Uterus (tissue), 2 donors: ENCODE results near the gene UACA.

ENCODE experiments used
- POLR2A ChIP-seq, 2 donors: fragments of 450-650 bp; IDR thresholded peaks; one replicate each; pipeline ENCODE4 v1.6.1; 2016; ENCODE audit warnings: antibody characterized with exemption in 2 of 2, mild to moderate bottlenecking in 1 of 2, moderate library complexity in 1 of 2
- TF ChIP-seq, protein P1 (sequence below), 4 experiments: fragments of 200-600 bp in 2 of 4; fragments of 450-650 bp in 2 of 4; sonication (generic) in 2 of 4; IDR thresholded peaks; one replicate each; pipeline ENCODE4 v1.5.1; 2016 to 2019; ENCODE audit warnings: antibody characterized with exemption in 4 of 4, mild to moderate bottlenecking in 2 of 4, moderate library complexity in 1 of 4

DNA sequence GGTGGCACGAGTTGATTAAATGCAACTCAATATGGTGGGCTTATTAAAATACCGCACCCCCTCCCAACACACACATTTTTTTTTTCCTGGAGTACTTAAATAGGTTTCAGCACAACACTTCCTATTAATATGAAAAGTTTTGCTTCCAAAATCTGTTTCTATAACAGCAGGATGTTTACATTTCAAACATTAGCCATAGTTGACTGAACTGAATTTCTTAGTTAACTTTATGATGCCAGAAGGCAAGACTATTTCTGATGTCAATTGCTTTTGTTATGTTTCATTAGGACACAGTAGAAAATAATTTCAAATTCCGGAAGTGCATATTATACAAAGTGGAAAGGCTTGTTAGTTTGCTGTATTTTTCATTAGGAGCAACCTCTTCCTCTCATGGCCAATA, 104.7 kb downstream of the UACA start:
- TF ChIP-seq, protein P1, sequence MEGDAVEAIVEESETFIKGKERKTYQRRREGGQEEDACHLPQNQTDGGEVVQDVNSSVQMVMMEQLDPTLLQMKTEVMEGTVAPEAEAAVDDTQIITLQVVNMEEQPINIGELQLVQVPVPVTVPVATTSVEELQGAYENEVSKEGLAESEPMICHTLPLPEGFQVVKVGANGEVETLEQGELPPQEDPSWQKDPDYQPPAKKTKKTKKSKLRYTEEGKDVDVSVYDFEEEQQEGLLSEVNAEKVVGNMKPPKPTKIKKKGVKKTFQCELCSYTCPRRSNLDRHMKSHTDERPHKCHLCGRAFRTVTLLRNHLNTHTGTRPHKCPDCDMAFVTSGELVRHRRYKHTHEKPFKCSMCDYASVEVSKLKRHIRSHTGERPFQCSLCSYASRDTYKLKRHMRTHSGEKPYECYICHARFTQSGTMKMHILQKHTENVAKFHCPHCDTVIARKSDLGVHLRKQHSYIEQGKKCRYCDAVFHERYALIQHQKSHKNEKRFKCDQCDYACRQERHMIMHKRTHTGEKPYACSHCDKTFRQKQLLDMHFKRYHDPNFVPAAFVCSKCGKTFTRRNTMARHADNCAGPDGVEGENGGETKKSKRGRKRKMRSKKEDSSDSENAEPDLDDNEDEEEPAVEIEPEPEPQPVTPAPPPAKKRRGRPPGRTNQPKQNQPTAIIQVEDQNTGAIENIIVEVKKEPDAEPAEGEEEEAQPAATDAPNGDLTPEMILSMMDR (IDR thresholded peaks at IDR 0.05), result no peak
- no peak for TF ChIP-seq POLR2A (IDR thresholded peaks at IDR 0.05)
